NOMO-1 (cell line): ENCODE measurements around the gene ZAP70.

Experiments
- DNase-seq, 2 experiments: peaks; one replicate each; lab custom pipeline; 2025; ENCODE audit not compliant: unreplicated experiment in 2 of 2; lab: John Stamatoyannopoulos, UW

Gene ZAP70

DNA sequence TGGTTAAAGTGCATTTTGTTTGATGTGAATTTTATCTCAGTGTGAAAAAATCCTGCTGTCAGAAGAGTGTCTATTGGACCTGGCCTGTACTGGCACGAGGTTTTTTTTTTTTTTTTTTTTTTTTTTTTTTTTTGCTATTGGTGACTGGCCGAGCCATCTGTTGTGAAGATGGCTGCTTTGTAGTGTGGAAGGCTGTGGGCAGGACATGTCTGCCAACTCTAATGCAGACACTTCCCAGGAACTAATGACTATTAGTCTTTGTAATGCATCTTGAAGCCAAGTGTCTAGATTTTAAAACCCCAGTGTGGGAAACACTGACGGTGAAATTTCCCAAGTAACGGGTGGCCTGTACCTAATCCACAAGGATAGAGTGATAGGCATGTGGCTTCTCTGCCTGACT is 34.3 kb downstream of the ZAP70 start:
- DNase-seq = no peak

DNA sequence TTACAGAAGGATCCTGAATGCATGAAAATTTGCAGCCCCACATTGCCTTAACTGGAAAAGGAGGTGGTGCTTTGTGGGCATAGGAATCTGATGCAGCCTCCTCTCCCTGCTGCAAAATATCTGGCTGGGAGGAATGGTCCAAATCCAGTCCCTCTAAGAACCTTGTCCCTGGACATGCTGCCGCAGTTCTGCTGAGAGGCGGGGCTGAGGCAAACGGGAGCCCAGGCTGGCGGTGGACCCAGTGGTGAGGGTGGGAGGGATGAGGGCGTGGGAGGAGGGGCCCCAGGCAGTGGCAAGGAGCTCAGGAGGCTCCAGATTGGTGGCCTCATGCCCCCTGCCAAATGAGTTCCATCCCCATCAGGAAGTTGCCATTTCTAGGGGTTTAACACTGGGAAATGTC is 36.2 kb downstream of the ZAP70 start:
- DNase-seq = no peak

DNA sequence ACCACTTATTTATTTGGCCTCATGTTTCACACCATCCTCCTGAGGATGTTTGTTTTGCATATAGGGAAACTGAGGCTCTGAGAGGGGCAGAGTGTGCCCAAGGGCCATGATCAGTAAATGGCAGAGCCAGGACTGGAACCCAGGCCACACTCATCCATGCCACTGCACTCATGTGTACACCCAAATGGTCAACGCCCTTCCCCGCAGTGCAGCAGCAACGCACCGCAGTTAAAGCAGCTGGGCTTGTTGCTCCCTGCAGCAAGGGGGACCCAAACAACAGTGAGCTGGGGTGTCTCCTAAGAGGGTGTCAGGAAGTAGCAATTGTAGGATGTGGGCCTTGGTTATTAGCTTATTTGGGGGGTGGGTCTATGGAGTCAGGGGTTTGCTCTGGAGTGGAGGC is 36.6 kb downstream of the ZAP70 start:
- DNase-seq = no peak

DNA sequence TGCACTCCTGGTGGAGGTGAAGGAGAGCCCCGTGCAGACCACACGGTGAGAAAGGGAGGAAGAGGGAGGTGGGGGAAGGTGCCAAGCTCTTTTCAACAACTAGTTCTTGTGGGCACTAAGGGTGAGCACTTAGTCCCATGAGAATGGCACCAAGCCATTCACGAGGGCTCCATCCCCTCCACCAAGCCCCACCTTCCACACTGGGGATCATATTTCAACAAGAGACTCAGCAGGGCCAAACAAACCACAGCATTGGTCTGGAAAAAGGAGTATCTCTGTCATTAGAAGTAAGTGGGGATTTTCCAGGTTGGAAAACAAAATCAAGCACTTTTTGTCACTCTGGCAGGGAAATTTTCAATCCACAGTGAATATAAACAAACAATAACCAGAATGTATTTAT is 38.4 kb downstream of the ZAP70 start:
- DNase-seq = no peak

DNA sequence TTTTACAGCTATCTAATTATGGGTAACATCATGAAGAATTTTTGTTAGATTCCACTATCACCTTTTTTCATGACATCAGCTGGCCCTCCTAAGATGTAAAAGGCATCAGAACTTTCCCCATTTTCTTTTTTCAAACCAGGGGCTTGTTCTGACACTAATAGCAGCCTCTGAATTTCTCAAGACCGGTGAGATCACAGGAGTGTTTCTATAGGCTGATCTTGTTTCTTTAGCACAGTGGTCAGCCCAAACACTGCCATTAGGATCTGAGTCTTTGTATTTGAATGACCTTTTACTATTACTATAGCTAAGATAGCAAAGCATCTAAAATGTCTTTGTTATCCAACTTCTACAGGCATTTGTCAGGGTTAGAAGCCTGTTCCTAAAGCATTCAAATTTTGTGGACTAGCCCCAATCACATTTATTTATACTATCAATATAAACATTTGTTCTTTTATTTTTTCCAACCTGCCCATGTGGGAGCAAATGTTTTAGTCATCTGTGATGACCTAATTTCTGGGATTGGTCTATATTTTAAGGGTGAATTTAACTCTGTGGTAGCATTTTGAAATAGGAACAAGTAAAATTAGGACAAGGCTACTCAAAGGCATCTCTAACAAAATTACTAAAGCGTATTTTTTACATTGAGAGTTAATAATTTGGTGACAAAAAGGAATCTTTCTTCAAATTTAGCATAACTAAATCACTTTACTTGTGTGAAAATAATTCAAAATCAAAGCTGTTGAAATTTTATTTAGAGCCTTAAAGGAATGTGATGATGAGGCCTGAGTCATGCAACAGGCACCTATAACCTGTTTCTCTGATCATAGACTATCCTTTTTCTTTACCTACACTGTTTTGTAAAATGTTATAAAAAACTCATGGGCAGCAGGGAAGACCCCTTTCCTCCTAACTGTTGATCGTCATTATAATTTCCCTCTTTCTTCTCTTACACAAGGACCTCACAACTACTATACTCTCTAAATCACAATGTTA is 39.3 kb downstream of the ZAP70 start:
- no peak for DNase-seq

DNA sequence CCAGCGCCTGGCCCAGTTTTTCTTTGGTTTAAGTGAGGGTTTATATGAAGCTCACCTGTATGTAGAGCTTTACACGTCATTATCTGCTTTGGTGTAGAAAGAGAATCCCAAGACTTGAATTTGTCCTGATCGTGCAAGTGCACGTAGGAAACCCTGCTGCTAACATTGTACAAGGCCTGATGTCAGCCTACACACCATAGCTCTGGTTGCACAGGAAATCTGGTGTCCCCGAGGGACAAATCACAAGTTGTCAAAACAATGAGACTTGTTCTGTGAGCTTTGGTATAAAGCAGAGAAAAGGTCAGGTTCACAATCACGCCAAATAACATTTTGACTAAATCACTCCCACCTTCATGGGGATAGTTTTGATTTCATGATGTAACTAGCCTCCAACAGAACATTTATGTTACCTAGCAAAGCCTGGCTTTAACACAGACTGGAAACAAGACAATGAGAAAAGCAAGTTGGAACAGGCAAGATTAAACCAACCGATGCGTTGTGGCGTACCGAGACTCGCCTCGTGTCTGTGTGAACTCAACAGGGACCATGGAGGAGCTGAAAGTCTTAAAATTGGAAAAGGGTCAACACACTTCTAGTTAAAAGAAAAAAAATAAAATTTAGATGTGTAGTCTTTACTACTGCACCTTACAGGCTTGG is 41.4 kb downstream of the ZAP70 start:
- DNase-seq = no peak

DNA sequence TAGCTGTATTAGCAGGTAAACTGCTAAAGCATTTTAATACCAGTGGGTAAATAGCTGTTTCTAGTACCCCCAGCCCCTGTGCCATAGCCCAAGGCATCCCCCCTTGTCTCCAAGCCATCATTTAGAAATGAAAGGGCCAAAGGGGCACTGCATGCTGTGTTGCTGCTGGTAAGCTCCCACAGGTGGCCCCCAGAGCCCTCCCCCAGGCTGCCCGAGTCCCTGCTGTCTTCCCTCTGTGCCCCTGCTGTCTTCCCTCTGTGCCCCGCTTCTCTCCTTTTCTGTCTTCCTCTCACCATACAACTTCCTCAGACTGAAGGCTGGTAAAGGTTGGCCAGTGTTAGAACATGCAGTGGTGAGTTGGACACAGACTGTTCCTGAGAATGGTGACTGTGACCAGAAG is 42.1 kb downstream of the ZAP70 start:
- DNase-seq = no peak

DNA sequence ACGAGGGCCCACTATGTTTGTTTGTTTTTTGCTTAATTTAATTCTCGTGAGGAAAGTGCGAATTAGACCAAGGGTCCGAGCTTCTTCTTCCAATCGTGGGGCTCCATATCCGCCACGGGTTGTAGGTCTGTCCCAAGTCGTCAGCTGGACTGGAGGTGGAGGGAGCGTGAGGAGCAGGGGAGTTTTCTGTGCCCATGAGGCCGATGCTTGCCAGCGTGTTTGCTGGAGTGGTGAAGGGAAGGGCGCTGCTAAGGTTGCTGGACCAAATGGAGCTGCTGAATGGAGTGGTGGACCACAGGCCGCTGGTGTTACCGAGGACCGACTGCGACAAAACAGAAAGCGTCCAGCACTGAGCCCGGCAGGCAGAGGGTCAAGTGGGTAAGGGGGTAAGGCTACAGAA is 43.7 kb downstream of the ZAP70 start:
- no peak for DNase-seq

DNA sequence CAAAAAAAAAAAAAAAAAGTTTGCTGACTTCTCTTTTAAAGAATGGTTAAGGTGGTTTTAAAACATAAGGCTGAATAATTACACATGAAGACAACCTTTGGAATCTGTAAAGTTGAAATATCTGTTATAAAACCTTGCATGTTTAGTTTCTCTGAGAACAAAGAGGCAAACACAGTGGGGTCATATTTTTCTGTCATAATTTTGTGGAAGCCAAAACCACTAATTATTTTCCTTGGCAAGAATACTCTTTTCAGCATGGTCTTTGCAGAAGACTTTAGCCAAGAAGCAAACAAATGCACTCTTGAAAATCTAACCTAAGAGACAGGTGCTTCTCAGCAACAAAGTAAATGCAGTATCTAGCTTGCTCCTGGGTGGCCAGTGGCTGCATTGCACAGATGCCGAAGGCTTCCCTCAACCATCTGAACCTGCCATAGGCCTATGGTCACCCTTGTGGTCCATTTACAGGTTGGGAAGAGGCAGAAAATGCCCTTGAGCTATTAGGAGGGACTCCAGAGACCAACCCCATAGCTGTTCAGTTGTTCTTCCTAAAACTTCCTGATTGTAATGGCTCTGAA is 44.8 kb downstream of the ZAP70 start:
- no peak for DNase-seq

DNA sequence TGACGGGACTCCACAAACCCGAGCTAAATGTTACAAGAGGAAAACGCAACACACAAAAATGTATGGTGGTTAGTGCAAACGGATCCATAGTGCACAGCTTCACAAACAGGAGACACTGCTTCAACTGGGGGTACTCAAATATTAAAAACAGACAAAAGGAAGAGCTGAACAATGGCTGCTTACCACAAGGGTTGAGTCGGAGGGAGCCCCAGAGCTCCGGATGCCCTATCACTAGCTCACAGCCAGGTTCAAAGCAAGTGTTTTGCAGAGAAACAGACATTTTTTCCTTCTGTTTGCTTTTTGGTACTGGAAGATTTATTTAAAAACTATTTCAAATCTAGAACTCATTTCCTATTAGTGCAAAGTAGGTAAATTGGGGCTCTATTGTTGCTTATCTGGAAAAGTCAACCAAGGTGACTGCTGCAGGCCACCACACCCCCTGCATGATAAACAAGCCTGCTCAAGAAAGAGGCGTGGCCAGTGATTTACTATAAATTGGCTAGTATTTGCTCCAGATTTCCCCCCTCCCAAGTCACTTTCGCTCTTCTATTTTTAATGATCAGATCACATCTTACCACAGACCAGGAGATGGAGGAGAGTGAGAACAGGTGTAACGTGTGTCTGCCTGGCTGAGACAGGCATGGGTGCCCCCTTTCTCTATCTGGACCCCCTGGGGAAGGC is 46.5 kb downstream of the ZAP70 start:
- DNase-seq = no peak

DNA sequence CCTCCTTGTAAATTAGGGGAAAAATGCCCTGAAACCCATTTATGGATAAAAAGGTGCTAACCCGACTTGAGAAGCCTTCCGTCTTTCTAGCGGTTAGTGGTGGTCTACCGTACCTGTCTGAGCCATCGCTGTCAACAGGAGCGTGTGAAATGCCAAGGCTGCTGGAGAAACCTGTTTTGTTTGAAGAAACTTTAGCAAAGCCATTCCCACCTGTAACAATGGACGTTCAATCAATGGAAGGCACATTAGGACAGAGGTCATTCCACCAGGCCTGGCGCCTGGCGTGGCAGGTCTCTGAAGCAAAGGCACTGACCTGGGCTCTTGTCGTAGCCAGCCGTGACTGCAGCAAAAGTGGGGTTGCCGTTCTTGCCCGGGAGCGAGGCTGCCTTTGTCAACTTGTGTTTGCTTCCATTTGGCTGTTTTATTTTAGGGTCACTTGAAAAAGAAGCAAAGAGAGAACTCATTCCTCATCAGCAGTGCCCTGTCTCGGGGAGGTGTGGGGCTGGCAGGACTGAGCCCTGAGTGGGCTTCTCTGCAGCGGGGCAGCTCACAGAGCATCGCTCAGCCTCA is 47.2 kb downstream of the ZAP70 start:
- no peak for DNase-seq

DNA sequence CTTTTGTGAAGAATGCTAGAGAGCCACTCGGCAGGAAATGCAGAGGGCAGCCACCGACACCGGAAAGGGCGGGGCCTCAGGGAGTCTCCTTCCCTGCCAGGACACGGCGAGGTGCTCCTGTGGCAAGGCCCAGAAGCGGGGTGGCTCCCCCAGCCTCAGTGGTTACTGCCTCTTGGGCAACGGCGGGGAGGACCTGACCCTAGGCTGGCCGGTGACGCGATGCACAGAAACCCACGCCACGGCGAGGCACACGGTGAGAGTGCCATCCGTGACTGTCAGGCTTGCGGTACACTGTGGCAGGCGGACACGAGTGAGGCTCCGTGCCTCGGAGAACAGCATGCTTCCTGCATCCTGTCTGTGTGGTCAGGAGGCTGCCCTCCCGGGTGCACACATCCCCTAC is 47.8 kb downstream of the ZAP70 start:
- DNase-seq = no peak

DNA sequence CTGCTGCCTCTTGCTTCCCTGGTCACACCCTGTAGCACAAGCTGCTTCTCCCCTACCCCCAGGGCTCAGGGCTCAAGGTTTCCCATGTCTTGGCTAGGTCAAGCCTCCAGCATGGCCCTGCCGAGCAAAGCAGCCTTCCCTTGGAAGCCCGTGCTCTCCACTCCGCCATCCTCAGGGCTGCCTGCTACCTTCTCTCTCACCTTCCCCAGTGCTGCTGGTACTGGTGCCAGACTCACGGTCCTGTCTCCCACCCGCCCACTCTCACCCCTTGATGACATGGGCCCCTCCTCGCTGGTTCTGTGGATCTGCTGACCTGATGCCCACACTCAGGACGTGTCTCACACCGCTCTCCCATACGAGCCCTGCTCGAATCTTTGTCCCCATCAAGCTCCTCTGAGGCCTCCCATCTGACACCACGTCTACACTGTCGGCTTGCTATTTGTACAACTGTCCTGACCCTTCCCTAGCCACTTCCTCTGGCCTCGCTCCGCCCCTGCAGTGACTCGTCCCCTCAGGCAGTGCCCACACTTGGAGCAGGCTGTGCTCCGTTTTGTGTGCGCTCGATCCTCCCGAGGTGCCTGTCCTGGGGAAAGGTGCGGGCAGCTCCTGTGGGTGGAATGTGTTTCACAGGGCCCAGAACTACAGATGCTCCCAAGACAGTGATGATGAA is 49.9 kb downstream of the ZAP70 start:
- no peak for DNase-seq

DNA sequence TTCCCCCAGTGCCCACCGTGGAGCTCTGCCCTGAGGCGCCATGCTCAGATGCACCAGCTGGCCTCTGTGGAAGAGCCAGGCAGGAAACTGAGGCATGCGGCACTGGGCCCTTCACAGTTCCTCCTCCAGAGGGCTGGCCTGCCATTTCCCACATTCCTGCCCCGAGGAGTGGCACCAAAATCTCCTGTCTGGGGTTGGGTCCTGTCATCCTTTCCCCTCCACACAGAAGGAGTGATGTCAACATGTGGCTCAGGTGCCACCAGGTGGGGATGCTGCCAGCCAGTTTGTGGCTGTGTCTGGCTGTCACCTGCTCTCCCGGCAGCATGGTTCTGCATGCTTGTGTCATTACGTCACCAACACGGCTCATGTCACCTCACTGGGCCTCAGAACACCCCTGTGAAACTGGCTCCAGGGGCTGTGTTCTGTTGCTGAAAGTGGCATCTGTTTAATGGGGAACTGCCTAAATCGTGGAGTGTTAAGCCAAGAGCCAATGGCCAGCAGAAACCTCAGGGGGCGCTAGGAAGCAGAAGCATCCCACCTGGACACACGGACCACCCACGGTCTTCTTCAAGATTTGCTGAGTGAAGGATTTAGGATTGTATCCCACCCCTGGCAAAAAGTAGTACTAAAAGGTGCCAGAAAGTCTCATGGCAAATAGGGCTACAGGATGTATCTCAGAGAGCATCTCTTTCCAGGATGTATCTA is 51.3 kb downstream of the ZAP70 start:
- DNase-seq = no peak

DNA sequence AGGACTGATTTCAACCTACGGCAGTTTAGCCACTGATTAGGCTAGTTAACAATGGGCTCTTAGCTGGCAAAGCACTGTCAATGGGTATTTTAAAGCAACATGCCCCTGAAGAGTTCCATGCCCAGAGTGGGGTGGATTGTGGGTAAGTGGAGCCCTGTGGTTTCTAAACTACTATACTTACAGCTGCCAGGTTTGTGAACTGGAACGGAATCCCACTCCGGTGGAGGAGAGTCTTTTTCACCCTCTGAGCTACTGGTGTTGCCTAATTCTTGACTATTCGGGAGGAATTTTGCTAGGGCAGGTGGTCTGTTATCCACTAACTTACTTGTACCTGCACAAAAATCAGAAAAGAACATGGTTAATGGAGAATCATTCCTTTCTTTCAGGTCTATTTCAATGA is 52.6 kb downstream of the ZAP70 start:
- DNase-seq = no peak

DNA sequence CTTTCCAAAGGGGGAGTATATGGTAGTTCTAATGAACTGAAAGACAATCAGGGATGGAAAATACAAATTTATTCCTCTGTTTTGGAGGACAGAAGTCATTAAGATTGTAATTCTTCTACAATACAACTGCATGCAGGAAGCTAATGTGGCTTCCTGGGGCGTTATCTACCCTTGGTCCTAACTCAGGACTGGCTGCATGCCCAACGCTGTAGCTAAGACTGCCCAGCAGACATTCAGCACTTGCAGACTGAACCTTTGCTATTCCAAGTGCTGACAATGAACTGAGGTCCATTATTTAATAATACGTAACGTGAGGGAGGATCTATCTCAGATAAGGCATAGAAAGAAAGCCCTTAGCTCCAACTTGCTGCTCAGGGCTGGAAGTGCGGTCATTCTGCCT is 53.2 kb downstream of the ZAP70 start:
- DNase-seq = no peak

DNA sequence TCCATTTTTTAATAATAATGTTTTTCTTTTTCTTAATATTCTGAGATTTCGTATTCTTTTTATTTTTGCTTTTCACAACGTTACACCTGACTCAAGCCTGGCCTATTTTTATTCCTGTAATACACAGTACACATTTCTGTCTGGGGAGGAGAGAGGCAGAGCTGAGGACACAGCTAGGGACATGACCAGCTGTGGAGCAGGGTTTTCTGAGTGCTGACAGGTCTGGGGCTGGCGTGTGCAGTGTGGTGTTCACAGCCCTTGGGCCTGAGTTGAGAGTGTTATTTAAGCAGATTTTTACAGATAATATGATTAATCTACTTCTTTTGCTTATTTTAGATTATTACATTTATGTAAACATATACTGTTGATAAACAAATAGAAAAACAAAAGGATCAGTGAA is 55.9 kb downstream of the ZAP70 start:
- DNase-seq = no peak

DNA sequence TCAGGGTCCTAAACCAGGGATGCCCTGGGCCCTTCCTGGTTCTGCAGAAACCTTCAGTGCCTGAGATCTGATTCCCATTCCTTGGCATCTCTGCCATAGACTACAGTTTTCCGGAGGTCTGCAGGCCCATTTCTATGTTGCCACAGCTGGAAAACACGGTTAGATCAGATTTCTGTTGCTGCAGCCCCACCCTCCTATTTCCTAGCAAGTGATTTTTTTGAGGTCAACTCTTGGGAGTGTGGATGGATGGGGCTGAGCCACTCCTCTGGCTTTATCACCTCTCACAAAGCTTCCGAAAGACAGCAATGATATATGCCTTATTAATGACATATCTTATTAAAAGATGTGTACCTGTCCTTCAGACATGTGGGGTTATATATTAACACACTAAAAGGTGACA is 56.3 kb downstream of the ZAP70 start:
- DNase-seq = no peak

DNA sequence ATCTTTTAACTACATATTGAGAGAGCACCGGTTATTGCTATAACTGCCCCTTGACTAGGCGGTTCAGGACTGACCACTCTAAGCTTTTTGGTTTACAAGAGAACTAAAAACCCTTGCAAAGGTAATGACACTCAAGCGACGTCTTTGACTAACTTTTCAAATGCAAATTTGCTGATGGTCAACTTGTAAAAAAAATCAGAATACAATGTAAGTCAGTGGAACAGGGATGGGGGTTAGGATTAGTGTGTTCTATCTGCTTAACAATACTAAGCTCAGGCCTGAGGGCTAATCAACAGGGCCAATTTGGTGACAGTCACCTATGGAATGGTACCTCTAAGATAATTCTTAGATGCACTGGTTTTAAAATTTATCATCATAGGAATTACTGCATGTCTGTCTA is 57.1 kb downstream of the ZAP70 start:
- no peak for DNase-seq

DNA sequence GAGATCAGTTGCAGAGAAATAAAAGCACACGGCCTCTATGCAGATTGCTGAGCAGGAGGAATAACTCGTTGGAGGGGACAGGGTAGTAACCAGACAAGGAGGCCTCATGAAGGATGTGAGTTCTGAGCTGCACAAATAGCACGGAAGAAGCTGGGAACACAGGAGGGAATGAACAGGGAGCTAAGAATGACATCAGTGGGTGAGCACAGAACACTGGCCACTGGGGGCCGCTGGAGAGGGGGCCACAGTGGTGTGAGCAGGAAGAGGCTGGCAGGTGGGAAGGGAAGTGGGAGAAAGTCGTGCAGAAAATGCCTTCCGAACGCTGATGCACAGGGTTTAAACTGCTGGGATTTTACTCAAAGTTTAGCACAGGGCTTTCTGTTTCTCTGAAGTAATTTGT is 61.0 kb downstream of the ZAP70 start:
- no peak for DNase-seq
